ENCODE measurements around the gene RXFP1.

GRCh38 chr4:158529505-158529904, 7.8 kb downstream of the RXFP1 start:
- TF ChIP-seq EZH2 (IDR thresholded peaks at IDR 0.05; ENCODE audit: borderline replicate concordance) (no peak), EZH2phosphoT487 (IDR thresholded peaks at IDR 0.05; ENCODE audit: low read depth, severe bottlenecking, unreplicated experiment) (no peak)
- TF ChIP-seq, protein P1, sequence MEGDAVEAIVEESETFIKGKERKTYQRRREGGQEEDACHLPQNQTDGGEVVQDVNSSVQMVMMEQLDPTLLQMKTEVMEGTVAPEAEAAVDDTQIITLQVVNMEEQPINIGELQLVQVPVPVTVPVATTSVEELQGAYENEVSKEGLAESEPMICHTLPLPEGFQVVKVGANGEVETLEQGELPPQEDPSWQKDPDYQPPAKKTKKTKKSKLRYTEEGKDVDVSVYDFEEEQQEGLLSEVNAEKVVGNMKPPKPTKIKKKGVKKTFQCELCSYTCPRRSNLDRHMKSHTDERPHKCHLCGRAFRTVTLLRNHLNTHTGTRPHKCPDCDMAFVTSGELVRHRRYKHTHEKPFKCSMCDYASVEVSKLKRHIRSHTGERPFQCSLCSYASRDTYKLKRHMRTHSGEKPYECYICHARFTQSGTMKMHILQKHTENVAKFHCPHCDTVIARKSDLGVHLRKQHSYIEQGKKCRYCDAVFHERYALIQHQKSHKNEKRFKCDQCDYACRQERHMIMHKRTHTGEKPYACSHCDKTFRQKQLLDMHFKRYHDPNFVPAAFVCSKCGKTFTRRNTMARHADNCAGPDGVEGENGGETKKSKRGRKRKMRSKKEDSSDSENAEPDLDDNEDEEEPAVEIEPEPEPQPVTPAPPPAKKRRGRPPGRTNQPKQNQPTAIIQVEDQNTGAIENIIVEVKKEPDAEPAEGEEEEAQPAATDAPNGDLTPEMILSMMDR (IDR thresholded peaks at IDR 0.05; ENCODE audit: poor library complexity), result no peak
